Body of pancreas (tissue), 4 donors: ENCODE results near the gene GLG1. TPM values are rescaled to one million over a fixed set of nuclear protein-coding genes. Genes with fewer than 3 reads are reported as not detected.
"Not testable (repeated sequence)": the region's sequence is repeated elsewhere in the genome, so short reads cannot be mapped to it uniquely, and the experiment has no call there.

ENCODE experiments used
- ATAC-seq: fragments of 150-250 bp; one replicate; pipeline ENCODE4 v1.9.1; 2016
- DNase-seq, 4 donors: peaks; one replicate each; pipeline ENCODE4 v3.0.0-alpha.2; 2019
- H3K27ac ChIP-seq, 4 donors: fragments of 200-600 bp; sonication (generic); 1 replicate in 3 of 4; 2 replicates in 1 of 4; pipeline versions ENCODE4 v1.5.1 to v1.6.1; 2016 to 2019; ENCODE audit warnings: mild to moderate bottlenecking in 1 of 4, mixed read lengths in 1 of 4, moderate library complexity in 1 of 4
- H3K27me3 ChIP-seq, 2 donors: fragments of 200-600 bp; sonication (generic); one replicate each; pipeline ENCODE4 v1.6.0; 2016; ENCODE audit warnings: mild to moderate bottlenecking in 1 of 2
- H3K36me3 ChIP-seq, 2 donors: fragments of 200-600 bp; sonication (generic); replicated peaks in 1 of 2; 2 replicates each; pipeline ENCODE4 v1.5.1; 2016; ENCODE audit warnings: low read depth in 2 of 2; ENCODE audit not compliant: insufficient read depth in 1 of 2
- H3K4me1 ChIP-seq: fragments of 200-600 bp; sonication (generic); one replicate; pipeline ENCODE4 v1.6.0; 2016
- H3K4me3 ChIP-seq, 2 donors: fragments of 200-600 bp; sonication (generic); 1 replicate in 1 of 2; 2 replicates in 1 of 2; pipeline ENCODE4 v1.5.1; 2016 to 2019
- H3K9me3 ChIP-seq, 3 donors: fragments of 200-600 bp; sonication (generic); 1 replicate in 2 of 3; 2 replicates in 1 of 3; pipeline ENCODE4 v1.5.1; 2016
- POLR2A ChIP-seq, 3 donors: fragments of 450-650 bp; IDR thresholded peaks; one replicate each; pipeline ENCODE4 v1.6.1; 2016; ENCODE audit warnings: antibody characterized with exemption in 3 of 3, mild to moderate bottlenecking in 2 of 3
- WGBS, 2 donors: methylation state at CpG; one replicate each; pipeline ENCODE4 v1.1.5; 2017; 5-methylcytosine and 5-hydroxymethylcytosine counted together
- intact Hi-C: fragments of 100-400 bp; cut with DNase I; formaldehyde crosslinking; loops from one replicate; pipeline ENCODE4 v1.15.1; 2023
- total RNA-seq, 2 donors: library from RNA; depleted of rRNA; stranded (reverse); fragments of >200 nt; gene quantifications; one replicate each; pipeline ENCODE4 v1.1.0, GENCODE V29; 2016
- TF ChIP-seq, protein P1 (sequence below), 7 experiments: fragments of 450-650 bp in 4 of 7; fragments of 200-600 bp in 3 of 7; sonication (generic) in 3 of 7; IDR thresholded peaks; one replicate each; pipeline ENCODE4 v1.5.1; 2016 to 2019; ENCODE audit warnings: antibody characterized with exemption in 7 of 7

GLG1 gene
- total RNA-seq, 2 donors from 2014 or later, result 103 to 144 TPM

DNA sequence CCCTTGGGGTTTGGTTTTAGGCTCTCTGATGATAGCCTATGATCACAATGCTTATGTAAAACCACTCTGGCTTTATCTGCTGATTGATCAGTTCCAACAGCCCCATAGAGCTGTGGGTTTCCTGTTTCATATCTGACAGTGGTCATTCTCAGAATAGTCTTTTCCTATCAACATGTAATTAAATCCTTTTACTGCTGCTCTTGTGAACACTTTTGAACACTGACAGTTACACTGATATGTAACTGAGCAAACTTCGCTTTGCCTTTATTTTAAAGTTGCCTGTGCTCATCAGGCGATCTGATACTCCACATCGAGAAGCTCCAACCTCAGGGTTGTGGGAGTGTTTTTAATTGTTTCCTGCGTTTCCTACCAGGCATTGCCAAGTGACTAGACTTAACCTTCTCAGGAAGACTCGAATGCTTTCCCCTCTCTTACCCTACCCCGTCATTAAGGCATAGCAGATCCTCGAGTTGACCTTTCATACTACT, 168.4 kb downstream of the GLG1 start:
- ATAC-seq (no peak), DNase-seq (no peak)
- no peak overlapping the region for H3K4me3 ChIP-seq
- H3K4me1 ChIP-seq, result no peaks in the 10 kb centered on the region
- TF ChIP-seq, protein P1, sequence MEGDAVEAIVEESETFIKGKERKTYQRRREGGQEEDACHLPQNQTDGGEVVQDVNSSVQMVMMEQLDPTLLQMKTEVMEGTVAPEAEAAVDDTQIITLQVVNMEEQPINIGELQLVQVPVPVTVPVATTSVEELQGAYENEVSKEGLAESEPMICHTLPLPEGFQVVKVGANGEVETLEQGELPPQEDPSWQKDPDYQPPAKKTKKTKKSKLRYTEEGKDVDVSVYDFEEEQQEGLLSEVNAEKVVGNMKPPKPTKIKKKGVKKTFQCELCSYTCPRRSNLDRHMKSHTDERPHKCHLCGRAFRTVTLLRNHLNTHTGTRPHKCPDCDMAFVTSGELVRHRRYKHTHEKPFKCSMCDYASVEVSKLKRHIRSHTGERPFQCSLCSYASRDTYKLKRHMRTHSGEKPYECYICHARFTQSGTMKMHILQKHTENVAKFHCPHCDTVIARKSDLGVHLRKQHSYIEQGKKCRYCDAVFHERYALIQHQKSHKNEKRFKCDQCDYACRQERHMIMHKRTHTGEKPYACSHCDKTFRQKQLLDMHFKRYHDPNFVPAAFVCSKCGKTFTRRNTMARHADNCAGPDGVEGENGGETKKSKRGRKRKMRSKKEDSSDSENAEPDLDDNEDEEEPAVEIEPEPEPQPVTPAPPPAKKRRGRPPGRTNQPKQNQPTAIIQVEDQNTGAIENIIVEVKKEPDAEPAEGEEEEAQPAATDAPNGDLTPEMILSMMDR (IDR thresholded peaks at IDR 0.05), result no peak
- TF ChIP-seq POLR2A (IDR thresholded peaks at IDR 0.05), result no peak
- no peaks in the 10 kb centered on the region for H3K9me3 ChIP-seq
- H3K27ac ChIP-seq, result no peak overlapping the region
- intact Hi-C loops, result no loop called here
- 70 to 89% methylated on average over 7 of the region's 7 CpGs for WGBS, 2 donors
- H3K36me3 ChIP-seq, result no peaks in the 10 kb centered on the region
- no peaks in the 10 kb centered on the region for H3K27me3 ChIP-seq

DNA sequence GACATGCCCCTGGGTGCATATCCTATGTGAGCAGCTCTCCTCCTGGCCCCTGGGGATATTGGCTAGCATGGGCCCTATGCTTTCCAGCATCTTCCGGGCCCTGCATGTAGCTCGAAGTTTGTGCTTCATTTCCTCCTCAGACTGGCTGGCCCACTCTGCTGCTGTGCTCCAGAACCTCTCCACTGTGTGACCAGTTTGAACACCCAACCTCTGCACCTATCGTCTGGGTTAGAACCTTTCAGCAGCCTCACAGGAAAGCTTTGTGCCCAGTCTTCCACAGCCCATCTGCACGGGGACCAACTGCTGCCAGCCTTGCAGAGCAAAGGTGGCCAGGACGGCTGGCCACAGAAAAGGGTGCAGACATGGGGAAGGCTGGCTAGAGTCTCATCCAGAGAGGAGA, 175.4 kb downstream of the GLG1 start:
- intact Hi-C loops, result no loop called here

DNA sequence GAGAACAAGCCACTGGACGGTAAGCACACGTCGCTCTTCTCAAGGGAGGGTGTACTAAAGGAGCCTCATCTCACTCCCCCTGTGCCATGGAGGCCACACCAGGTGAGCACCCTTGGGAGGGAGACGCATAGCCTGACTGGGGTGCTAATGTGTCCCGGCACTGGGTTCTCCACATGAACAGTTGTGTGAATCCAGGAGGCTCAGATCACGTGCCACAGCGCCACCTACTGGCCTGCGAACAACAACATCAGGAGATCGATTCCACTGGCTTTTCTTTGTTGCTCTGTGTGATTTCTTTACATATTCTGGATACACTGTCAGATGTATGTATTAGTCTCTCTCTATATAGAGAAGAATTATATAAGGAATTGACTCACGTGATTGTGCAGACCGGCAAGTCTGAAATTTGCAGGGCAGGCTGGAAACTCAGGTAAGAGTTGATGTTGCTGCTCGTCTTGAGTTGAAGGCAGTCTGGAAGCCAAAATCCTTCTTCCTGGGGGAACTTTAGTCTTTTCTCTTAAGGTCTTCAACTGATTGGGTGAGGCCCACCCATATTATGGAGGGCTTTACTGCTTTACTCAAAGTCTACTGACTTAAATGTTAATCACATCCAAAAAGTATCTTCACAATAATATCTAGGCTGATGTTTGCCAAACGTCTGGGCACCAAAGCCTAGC, 176.7 kb downstream of the GLG1 start:
- TF ChIP-seq, protein P1 (IDR thresholded peaks at IDR 0.05), result peak; percentile 53 to 78 (median 72)
- ATAC-seq, result peak; percentile 79
- WGBS, 2 donors, result 15 to 29% methylated on average over 9 to 13 of the region's 13 CpGs
- H3K27ac ChIP-seq, H3K4me1 ChIP-seq, H3K4me3 ChIP-seq, H3K27me3 ChIP-seq, H3K9me3 ChIP-seq, H3K36me3 ChIP-seq, intact Hi-C loops: not testable (repeated sequence)
- DNase-seq, result peak; percentile 49 to 70 (median 56)

More for the DNA sequence above, 175.4 kb downstream of the GLG1 start:
- no peaks in the 10 kb centered on the region for H3K36me3 ChIP-seq
- TF ChIP-seq, protein P1 (IDR thresholded peaks at IDR 0.05), result no peak
- TF ChIP-seq POLR2A (IDR thresholded peaks at IDR 0.05), result no peak
- H3K27ac ChIP-seq, result no peak overlapping the region
- no peak for ATAC-seq
- WGBS, 2 donors, result 65 to 67% methylated on average over 5 of the region's 5 CpGs
- no peaks in the 10 kb centered on the region for H3K4me1 ChIP-seq
- H3K4me3 ChIP-seq, result no peak overlapping the region
- DNase-seq, result no peak
- H3K27me3 ChIP-seq, result no peaks in the 10 kb centered on the region
- no peaks in the 10 kb centered on the region for H3K9me3 ChIP-seq

DNA sequence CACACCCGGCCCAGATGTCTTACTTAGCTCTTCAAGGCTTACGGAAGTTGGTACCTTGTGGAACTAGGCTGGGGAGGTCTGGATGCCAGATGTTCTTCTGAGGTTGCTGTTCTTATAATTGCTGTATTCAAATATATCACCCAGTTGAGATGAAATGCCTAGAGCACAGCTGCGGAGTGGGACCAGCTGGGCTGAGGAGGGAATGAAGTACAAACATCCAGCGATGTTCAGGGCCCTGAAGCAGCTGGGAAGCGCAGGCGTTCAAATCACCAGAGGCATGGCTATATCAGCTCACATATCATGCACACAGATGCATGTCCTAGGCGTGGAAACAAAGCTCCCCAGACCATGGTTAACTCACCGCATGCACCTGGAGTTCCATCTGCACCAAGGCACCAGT, 178.4 kb downstream of the GLG1 start:
- WGBS, 2 donors, result no CpG with 5 or more reads among the region's 8 CpGs
- H3K4me3 ChIP-seq, H3K27ac ChIP-seq, DNase-seq, H3K27me3 ChIP-seq, ATAC-seq, intact Hi-C loops, H3K36me3 ChIP-seq, H3K4me1 ChIP-seq, H3K9me3 ChIP-seq: not testable (repeated sequence)

DNA sequence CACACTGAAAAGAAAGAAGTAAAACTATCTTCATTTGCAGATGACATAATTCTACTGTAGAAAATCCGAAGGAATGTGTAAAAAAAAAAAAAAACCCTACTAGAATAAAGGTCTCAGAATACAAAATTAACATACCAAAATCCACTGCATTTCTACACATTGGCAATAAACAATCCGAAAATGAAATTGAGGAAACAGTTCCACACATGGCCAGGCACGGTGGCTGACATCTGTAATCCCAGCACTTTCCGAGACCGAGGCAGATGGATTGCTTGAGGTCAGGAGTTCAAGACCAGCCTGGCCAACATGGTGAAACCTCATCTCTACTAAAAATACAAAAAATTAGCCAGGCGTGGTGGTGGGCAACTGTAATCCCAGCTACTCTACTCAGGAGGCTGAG, 181.2 kb downstream of the GLG1 start:
- intact Hi-C loops, H3K27me3 ChIP-seq, H3K36me3 ChIP-seq, DNase-seq, H3K9me3 ChIP-seq, ATAC-seq, H3K4me1 ChIP-seq, H3K4me3 ChIP-seq, H3K27ac ChIP-seq: not testable (repeated sequence)
- WGBS, 2 donors, result 48 to 56% methylated on average over 6 of the region's 6 CpGs

DNA sequence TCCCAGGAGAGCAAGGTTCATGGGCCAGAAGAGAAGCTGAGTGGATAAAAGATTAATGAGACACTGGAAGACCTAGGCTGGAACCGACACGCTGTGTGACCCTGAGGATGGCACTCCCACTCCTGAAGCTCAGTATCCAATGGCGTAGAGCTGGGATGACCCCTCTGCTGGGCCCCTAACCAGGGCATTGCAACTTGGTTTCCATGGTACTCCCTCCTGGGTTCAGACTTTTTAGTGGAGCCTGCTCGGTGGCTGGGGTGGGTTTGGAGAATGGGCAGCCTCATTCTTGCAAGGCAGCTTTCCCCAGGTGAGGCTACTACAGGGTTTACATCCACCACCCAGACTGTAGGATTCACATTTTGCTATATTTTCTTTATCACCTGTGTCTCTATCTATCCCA, 183.2 kb downstream of the GLG1 start:
- H3K9me3 ChIP-seq, DNase-seq: not testable (repeated sequence)
- WGBS, 2 donors, result 82 to 83% methylated on average over 4 of the region's 4 CpGs

DNA sequence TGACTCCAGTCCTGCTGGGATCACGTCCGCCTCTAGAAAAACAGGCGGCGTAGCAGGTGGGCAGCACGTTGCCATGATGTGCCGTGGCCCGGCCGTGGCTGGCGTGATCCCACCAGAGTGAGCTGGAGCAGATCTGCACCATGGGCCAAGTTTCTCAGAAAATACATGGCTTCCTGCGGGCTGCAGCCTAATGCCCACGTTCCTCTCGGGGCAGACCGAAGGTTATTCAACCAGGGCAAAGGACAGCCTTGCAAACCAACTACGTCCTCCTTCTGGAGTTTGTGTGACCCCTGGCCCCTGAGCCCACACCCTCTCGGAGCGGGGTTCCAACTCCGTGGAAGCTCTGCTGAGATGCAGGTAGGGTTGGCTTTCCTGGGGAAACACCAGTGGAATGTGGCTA, 184.8 kb downstream of the GLG1 start:
- ATAC-seq, H3K36me3 ChIP-seq, H3K27me3 ChIP-seq, intact Hi-C loops, H3K27ac ChIP-seq, DNase-seq, H3K9me3 ChIP-seq, H3K4me1 ChIP-seq, H3K4me3 ChIP-seq: not testable (repeated sequence)
- 84% methylated on average over 7 of the region's 17 CpGs; no CpG with 5 or more reads in 1 of the 2 donors for WGBS, 2 donors

More for the DNA sequence above, 183.2 kb downstream of the GLG1 start:
- H3K4me3 ChIP-seq, H3K27ac ChIP-seq, intact Hi-C loops, H3K4me1 ChIP-seq, H3K36me3 ChIP-seq, ATAC-seq, H3K27me3 ChIP-seq: not testable (repeated sequence)

DNA sequence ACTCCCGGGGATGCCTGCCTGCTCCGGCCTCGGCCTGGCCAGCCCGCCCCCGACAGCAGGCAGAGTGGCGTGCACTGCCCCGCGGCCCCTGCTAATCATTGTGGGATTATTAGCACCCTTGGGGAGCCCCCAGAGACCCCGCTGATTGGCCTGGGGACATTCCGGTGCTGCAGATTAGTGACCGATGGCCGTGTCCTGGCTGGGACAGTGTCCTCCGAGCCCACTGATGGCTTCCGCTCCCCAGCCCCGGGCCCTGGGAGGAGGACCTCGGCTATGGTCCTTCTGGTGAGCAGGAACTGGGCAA, 185.5 kb downstream of the GLG1 start:
- intact Hi-C loops, H3K36me3 ChIP-seq, H3K4me3 ChIP-seq, H3K4me1 ChIP-seq, H3K9me3 ChIP-seq, DNase-seq, H3K27ac ChIP-seq, ATAC-seq, H3K27me3 ChIP-seq: not testable (repeated sequence)
- 65% methylated on average over 8 of the region's 16 CpGs; no CpG with 5 or more reads in 1 of the 2 donors for WGBS, 2 donors

DNA sequence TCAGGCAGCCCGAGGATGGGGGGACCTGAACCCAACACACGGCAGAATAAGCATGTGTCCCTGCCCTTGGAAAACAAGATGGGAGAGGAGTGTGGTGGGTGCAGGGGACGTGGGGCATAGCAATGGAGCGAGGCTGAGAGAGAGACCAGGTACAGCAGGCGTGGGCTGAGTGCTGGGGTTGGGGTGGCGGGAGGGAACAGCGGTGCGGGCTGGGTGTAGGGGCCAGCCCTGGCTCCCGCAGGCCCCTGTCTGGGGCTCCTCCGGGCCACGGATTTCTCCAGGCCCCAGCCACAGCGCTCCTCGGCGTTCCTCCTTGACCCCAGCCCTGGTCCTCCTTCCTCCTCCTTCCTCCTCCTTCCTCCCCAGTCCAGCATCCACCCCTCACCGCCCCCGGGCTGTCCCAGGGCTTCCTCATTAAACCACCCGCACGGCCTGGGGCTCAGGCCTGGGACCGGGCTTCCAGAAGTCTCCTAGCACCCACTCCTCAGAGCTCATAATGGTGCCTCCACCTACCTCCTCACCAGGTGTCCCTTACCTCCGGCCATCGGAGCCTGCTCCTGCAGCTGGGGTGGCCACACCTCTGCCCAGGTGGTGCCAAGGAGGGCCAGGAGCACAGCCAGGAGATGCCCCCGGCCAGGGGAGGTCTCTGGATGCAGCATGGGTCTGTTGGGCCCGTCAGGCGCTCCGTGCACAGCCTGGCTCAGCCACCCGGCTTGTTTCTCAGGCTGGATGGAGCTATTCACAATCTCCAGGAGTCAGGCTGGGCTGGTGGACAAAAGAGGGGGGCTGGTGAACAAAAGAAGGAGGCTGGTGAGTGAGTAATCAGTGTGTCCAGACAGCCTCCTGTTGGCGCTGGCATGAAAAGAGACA, 186.1 kb downstream of the GLG1 start, which contains the start of gene CLEC18B:
Gene CLEC18B (minus strand): TSS at position 867 of the 870 bp plus-strand sequence. CDS start 208 bp downstream, at position 659.
- H3K4me1 ChIP-seq, H3K27ac ChIP-seq, H3K36me3 ChIP-seq, H3K27me3 ChIP-seq, ATAC-seq, intact Hi-C loops, H3K9me3 ChIP-seq, H3K4me3 ChIP-seq, DNase-seq: not testable (repeated sequence)
- WGBS, 2 donors, result 41 to 65% methylated on average over 3 to 10 of the region's 27 CpGs
